DMS79 (cell line): ENCODE measurements around the gene LRP1B.
"Not testable (repeated sequence)": the region's sequence is repeated elsewhere in the genome, so short reads cannot be mapped to it uniquely, and the experiment has no call there.

Source experiments
- DNase-seq: peaks from one replicate; lab custom pipeline; 2025; lab: John Stamatoyannopoulos, UW

The LRP1B gene

GRCh38 chr2:140454717-140455116 lies 1676.1 kb downstream of the LRP1B start:
- DNase-seq, result no peak

GRCh38 chr2:140451324-140451723 lies 1679.5 kb downstream of the LRP1B start:
- DNase-seq, result no peak

- no peak for DNase-seq
Measured at GRCh38 chr2:140442319-140442718, 1688.5 kb downstream of the LRP1B start.

GRCh38 chr2:140440815-140441214 lies 1690.0 kb downstream of the LRP1B start:
- DNase-seq, result no peak

GRCh38 chr2:140436936-140437335 lies 1693.9 kb downstream of the LRP1B start:
- DNase-seq, result no peak

GRCh38 chr2:140427033-140427432 lies 1703.8 kb downstream of the LRP1B start:
- DNase-seq, result not testable (repeated sequence)

- no peak for DNase-seq
Measured at GRCh38 chr2:140424471-140424870, 1706.3 kb downstream of the LRP1B start.

- DNase-seq, result no peak
Measured at GRCh38 chr2:140422759-140423158, 1708.1 kb downstream of the LRP1B start.

GRCh38 chr2:140417504-140417903 lies 1713.3 kb downstream of the LRP1B start:
- no peak for DNase-seq

GRCh38 chr2:140416577-140416976 lies 1714.2 kb downstream of the LRP1B start:
- DNase-seq, result no peak

- DNase-seq, result not testable (repeated sequence)
Measured at GRCh38 chr2:140415035-140415434, 1715.8 kb downstream of the LRP1B start.

GRCh38 chr2:140410695-140411094 lies 1720.1 kb downstream of the LRP1B start:
- no peak for DNase-seq

- DNase-seq, result no peak
Measured at GRCh38 chr2:140401056-140401455, 1729.8 kb downstream of the LRP1B start.

- no peak for DNase-seq
Measured at GRCh38 chr2:140392824-140393223, 1738.0 kb downstream of the LRP1B start.

- no peak for DNase-seq
Measured at GRCh38 chr2:140384946-140385345, 1745.9 kb downstream of the LRP1B start.

GRCh38 chr2:140383781-140384180 lies 1747.0 kb downstream of the LRP1B start:
- no peak for DNase-seq

- DNase-seq, result no peak
Measured at GRCh38 chr2:140376686-140377085, 1754.1 kb downstream of the LRP1B start.

GRCh38 chr2:140363131-140363530 lies 1767.7 kb downstream of the LRP1B start:
- DNase-seq, result no peak

- DNase-seq, result no peak
Measured at GRCh38 chr2:140362361-140362760, 1768.5 kb downstream of the LRP1B start.

GRCh38 chr2:140359056-140359771 lies 1771.6 kb downstream of the LRP1B start:
- no peak for DNase-seq

- DNase-seq, result no peak
Measured at GRCh38 chr2:140356697-140357096, 1774.1 kb downstream of the LRP1B start.

- DNase-seq, result no peak
Measured at GRCh38 chr2:140355511-140356090, 1775.2 kb downstream of the LRP1B start.

GRCh38 chr2:140354544-140354943 lies 1776.3 kb downstream of the LRP1B start:
- DNase-seq, result no peak

- no peak for DNase-seq
Measured at GRCh38 chr2:140353541-140353940, 1777.3 kb downstream of the LRP1B start.
